Right lobe of liver (tissue), 4 donors: Measurements from ENCODE around the gene ARHGEF10L.

Source experiments
- POLR2A ChIP-seq: fragments of 450-650 bp; IDR thresholded peaks from one replicate; pipeline ENCODE4 v1.6.1; 2017; ENCODE audit warnings: antibody characterized with exemption, mild to moderate bottlenecking
- TF ChIP-seq, protein P1 (sequence below), 4 donors: fragments of 200-600 bp in 3 of 4; fragments of 450-650 bp in 1 of 4; IDR thresholded peaks; one replicate each; pipeline versions ENCODE4 v1.5.1 to v1.8.0; 2016 to 2022; ENCODE audit warnings: antibody characterized with exemption in 4 of 4, mild to moderate bottlenecking in 2 of 4
- donor health status: DM: no; HTN: no; CAD: no.
- donor health status: DM: no; HTN: no; CAD: no.
- donor health status: DM: no; HTN: yes; CAD: no.

GRCh38 chr1:17741052-17741451, 201.6 kb downstream of the ARHGEF10L start:
- TF ChIP-seq, protein P1, sequence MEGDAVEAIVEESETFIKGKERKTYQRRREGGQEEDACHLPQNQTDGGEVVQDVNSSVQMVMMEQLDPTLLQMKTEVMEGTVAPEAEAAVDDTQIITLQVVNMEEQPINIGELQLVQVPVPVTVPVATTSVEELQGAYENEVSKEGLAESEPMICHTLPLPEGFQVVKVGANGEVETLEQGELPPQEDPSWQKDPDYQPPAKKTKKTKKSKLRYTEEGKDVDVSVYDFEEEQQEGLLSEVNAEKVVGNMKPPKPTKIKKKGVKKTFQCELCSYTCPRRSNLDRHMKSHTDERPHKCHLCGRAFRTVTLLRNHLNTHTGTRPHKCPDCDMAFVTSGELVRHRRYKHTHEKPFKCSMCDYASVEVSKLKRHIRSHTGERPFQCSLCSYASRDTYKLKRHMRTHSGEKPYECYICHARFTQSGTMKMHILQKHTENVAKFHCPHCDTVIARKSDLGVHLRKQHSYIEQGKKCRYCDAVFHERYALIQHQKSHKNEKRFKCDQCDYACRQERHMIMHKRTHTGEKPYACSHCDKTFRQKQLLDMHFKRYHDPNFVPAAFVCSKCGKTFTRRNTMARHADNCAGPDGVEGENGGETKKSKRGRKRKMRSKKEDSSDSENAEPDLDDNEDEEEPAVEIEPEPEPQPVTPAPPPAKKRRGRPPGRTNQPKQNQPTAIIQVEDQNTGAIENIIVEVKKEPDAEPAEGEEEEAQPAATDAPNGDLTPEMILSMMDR (IDR thresholded peaks at IDR 0.05), result no peak
- no peak for TF ChIP-seq POLR2A
